ENCODE data around the gene LLCFC1. TPM values are rescaled to one million over a fixed set of nuclear protein-coding genes. Genes with fewer than 3 reads are reported as not detected.

The LLCFC1 gene
- total RNA-seq, 1 experiment from 2014 or later: not detected

DNA sequence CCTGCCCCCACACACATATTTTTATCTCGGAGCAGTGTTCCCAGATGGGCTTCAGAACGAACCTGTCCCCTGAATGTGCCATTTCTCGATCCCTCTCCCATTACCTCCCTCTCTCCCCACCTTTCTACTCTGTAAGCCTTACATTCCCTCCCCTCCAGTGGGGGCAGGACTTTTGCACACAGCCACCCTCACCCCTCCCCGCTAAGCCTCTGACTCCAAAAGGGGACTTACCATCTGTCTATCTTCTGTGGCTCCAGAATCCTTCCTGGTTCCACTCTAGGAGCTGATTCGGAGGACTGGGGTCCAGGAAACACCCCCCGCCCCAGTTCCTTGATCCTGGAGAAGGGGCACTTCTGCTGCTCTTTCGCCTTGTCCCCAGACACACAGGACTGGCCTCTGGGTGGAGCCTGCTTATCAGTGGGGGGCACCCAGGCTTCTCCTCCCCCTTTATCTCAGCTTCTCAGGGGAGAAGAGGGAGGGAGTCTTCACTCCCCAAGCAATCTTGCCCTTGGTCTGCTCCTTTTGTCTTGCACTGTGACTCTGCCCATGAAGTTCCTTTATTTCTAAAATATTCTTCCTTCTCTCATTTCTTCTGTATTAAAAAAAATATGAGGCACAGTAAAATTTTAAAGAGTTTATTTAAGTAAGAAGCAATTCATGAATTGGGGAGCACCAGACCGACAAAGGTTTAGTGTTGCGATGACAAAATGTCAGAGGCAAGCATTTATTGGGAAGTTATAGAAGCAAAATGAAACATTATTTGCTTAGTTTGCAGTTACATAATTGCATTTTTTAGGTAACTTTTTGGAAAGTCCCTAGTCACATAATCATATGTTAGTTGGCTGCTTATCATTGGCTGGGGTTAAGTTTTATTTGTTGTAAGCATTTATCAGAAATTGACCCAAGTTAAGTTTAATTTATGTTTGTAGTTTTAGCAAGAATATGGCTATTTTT, 23.0 kb downstream of the LLCFC1 start, which contains the start of gene KEL:
KEL (minus strand) TSS at position 391 of the 954 bp plus-strand sequence; CDS start at position 234, 157 bp downstream.
- no peak within 1 kb of the TSS for H3K27ac Mint-ChIP-seq (ENCODE audit: unreplicated experiment)
- H3K9me3 Mint-ChIP-seq (ENCODE audit: low read depth, unreplicated experiment): no peaks in the 10 kb centered on the region
- intact Hi-C loops (cut with micrococcal nuclease; ENCODE audit: unreplicated experiment): loop anchor here (1.0 to 5.0 kb wide), 2 partner anchors 81 to 110 kb away; no protein-coding TSS in a partner anchor
- BruUV-seq (replicated peaks): no TSS peak
- no peak for DNase-seq
- no peaks in the 10 kb centered on the region for H3K36me3 Mint-ChIP-seq (ENCODE audit: insufficient read depth, unreplicated experiment)
- CTCF ChIA-PET: interaction anchor here (1.3 to 2.5 kb wide), 2 partner anchors 23 to 81 kb away, joined by 3 to 40 read pairs; partner anchors contain the start of gene LLCFC1
- H3K4me1 Mint-ChIP-seq (ENCODE audit: low read depth, unreplicated experiment): peaks cover 3% of the 10 kb centered on the region
- TF ChIP-seq, protein P1, sequence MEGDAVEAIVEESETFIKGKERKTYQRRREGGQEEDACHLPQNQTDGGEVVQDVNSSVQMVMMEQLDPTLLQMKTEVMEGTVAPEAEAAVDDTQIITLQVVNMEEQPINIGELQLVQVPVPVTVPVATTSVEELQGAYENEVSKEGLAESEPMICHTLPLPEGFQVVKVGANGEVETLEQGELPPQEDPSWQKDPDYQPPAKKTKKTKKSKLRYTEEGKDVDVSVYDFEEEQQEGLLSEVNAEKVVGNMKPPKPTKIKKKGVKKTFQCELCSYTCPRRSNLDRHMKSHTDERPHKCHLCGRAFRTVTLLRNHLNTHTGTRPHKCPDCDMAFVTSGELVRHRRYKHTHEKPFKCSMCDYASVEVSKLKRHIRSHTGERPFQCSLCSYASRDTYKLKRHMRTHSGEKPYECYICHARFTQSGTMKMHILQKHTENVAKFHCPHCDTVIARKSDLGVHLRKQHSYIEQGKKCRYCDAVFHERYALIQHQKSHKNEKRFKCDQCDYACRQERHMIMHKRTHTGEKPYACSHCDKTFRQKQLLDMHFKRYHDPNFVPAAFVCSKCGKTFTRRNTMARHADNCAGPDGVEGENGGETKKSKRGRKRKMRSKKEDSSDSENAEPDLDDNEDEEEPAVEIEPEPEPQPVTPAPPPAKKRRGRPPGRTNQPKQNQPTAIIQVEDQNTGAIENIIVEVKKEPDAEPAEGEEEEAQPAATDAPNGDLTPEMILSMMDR (IDR thresholded peaks at IDR 0.05; ENCODE audit: unreplicated experiment): no peak
- H3K4me3 Mint-ChIP-seq (ENCODE audit: low read depth, unreplicated experiment): no peak within 1 kb of the TSS
- H3K27me3 Mint-ChIP-seq (ENCODE audit: unreplicated experiment): peaks cover 50% of the 10 kb centered on the region

DNA sequence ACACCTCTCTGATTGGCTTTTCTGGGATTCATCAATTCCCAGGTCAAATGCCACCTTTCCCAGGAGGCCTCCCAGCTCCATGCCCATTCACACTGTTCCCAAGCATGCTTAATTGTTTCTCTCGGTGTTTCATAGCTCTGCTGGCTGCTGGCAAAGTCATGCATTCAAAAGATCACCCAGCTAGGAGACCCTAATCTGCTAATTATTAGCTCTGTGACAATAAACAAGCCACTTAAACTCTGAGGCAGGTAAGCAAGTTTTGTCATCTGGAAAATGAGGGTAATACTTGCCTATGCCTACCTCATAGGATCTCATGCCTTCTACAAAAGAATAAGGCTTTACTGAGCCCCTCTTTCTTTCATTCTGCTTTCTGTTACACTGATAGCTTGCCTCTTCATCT, 23.7 kb downstream of the LLCFC1 start:
- CTCF ChIA-PET: interaction anchor here (1.3 kb wide), 1 partner anchor 24 kb away, joined by 3 read pairs; the partner anchor contains the start of gene LLCFC1
- no peaks in the 10 kb centered on the region for H3K9me3 Mint-ChIP-seq (ENCODE audit: low read depth, unreplicated experiment)
- no peak overlapping the region for H3K27ac Mint-ChIP-seq (ENCODE audit: unreplicated experiment)
- intact Hi-C loops (cut with micrococcal nuclease; ENCODE audit: unreplicated experiment): loop anchor here (5.0 kb wide), 1 partner anchor 111 kb away; no protein-coding TSS in a partner anchor
- H3K4me1 Mint-ChIP-seq (ENCODE audit: low read depth, unreplicated experiment): no peaks in the 10 kb centered on the region
- H3K36me3 Mint-ChIP-seq (ENCODE audit: insufficient read depth, unreplicated experiment): no peaks in the 10 kb centered on the region
- BruUV-seq (replicated peaks): no TSS peak
- peaks cover 58% of the 10 kb centered on the region for H3K27me3 Mint-ChIP-seq (ENCODE audit: unreplicated experiment)
- no peak for DNase-seq
- TF ChIP-seq, protein P1 (IDR thresholded peaks at IDR 0.05; ENCODE audit: unreplicated experiment): no peak
- no peak overlapping the region for H3K4me3 Mint-ChIP-seq (ENCODE audit: low read depth, unreplicated experiment)

DNA sequence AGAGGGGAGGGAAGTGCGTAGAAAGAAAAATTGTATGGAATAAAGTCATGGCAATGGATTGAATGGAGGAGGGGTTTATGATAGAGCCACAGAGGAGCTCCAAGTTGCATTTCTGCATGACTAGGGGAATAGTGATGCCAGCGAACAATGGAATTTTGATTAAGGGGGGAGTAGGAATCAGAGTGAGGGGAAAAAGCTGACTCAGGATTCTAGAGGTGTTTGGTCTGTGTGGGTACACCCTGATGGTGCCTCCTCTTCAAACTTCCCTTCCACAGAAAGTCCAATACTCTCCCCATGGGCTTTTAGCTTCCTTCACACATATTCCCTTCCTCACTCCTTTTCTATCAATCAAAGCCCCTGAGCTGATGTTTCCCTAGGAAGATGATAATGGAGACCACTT, 24.7 kb downstream of the LLCFC1 start:
- Mint-ChIP-seq H3K9me3 (ENCODE audit: low read depth, unreplicated experiment) (no peaks in the 10 kb centered on the region), H3K4me1 (ENCODE audit: low read depth, unreplicated experiment) (no peaks in the 10 kb centered on the region), H3K36me3 (ENCODE audit: insufficient read depth, unreplicated experiment) (no peaks in the 10 kb centered on the region), H3K27me3 (ENCODE audit: unreplicated experiment) (peaks cover 63% of the 10 kb centered on the region), H3K4me3 (ENCODE audit: low read depth, unreplicated experiment) (no peak overlapping the region), H3K27ac (ENCODE audit: unreplicated experiment) (no peak overlapping the region)
- TF ChIP-seq, protein P1 (IDR thresholded peaks at IDR 0.05; ENCODE audit: unreplicated experiment): no peak
- DNase-seq: no peak
- CTCF ChIA-PET: interaction anchor here (1.0 to 1.3 kb wide), 2 partner anchors 25 to 30 kb away, joined by 3 read pairs; partner anchors contain the start of genes LLCFC1 and TRPV5
- no TSS peak for BruUV-seq (replicated peaks)
- intact Hi-C loops (cut with micrococcal nuclease; ENCODE audit: unreplicated experiment): loop anchor here (5.0 kb wide), 1 partner anchor 112 kb away; no protein-coding TSS in a partner anchor

DNA sequence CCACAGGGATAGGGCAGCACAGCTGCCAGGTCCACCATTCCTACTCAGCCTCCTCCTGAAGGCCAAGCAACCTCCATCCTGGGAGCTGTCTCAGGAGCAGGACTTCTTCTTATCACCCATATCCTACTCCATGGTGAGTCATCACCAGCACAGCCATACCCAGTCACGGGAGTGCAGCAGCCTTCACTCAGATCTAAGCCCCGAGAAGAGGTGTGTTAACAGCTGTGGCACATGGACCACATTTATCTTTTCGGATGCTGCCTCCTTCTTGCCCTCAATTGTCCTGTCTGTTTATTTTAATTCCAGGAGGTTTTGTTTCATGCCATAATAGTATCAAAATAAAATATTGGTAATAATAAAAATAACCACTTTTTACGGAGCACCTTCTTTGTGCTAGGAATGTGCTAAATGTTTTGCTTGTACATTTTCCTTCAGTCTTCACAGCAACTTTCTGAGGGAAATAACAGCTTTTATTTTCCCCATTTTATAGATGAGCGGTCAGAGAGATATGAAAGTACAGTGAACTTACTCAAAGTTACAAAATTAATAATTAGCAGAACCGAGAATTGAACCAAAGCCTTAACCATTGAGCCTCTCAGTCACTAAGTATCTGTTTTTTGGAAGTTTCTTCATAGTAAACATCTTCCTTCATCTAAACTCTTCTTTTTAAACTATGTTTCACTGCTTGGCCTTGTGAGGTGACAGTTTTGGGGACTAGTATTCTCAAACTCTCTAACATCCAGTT, 25.4 kb downstream of the LLCFC1 start:
- peaks cover 62% of the 10 kb centered on the region for H3K27me3 Mint-ChIP-seq (ENCODE audit: unreplicated experiment)
- no peaks in the 10 kb centered on the region for H3K4me1 Mint-ChIP-seq (ENCODE audit: low read depth, unreplicated experiment)
- CTCF ChIA-PET: interaction anchor here (0.6 to 1.0 kb wide), 2 partner anchors 31 to 55 kb away, joined by 3 read pairs; partner anchors contain the start of gene TRPV5
- intact Hi-C loops (cut with micrococcal nuclease; ENCODE audit: unreplicated experiment): loop anchor here (5.0 kb wide), 1 partner anchor 112 kb away; no protein-coding TSS in a partner anchor
- BruUV-seq (replicated peaks): no TSS peak
- DNase-seq: no peak
- no peak overlapping the region for H3K4me3 Mint-ChIP-seq (ENCODE audit: low read depth, unreplicated experiment)
- TF ChIP-seq, protein P1 (IDR thresholded peaks at IDR 0.05; ENCODE audit: unreplicated experiment): no peak
- H3K27ac Mint-ChIP-seq (ENCODE audit: unreplicated experiment): no peak overlapping the region
- H3K36me3 Mint-ChIP-seq (ENCODE audit: insufficient read depth, unreplicated experiment): no peaks in the 10 kb centered on the region
- no peaks in the 10 kb centered on the region for H3K9me3 Mint-ChIP-seq (ENCODE audit: low read depth, unreplicated experiment)
